IMR-90 (cell line): Measurements from ENCODE around the gene AJM1. TPM values are rescaled to one million over a fixed set of nuclear protein-coding genes. Genes with fewer than 3 reads are reported as not detected.

Source experiments
- ATAC-seq: fragments of 200-7000 bp; cut with Tn5 transposase; 2 replicates; pipeline ENCODE4 v1.9.1; 2020; ENCODE audit warnings: low read depth, mild to moderate bottlenecking, moderate library complexity
- BruUV-seq: library from RNA; stranded (reverse); fragments of 400-500 nt; replicated peaks from 2 replicates; lab custom pipeline; 2021; lab: Mats Ljungman, UMichigan
- CTCF ChIA-PET: fragments of 300-600 bp; formaldehyde crosslinking; extraction: SDS; loops from one replicate; lab custom pipeline; 2021; ENCODE audit warnings: antibody characterized with exemption; lab: Yijun Ruan, JAX
- POLR2A ChIA-PET: fragments of 300-600 bp; sonication (Branson Sonifier 250); formaldehyde crosslinking; loops from one replicate; lab custom pipeline; 2022; ENCODE audit warnings: antibody characterized with exemption; ENCODE audit not compliant: unreplicated experiment; lab: Charles Lee
- DNase-seq: peaks from one replicate; pipeline ENCODE4 v3.0.0; 2013
- H2AFZ ChIP-seq: replicated peaks from 2 replicates; pipeline ENCODE3; 2013; ENCODE audit warnings: low read length, mild to moderate bottlenecking; ENCODE audit not compliant: poor library complexity
- H2AK5ac ChIP-seq: 2 replicates; pipeline ENCODE4 v1.6.1; 2013; ENCODE audit warnings: low read depth, low read length, inconsistent platforms
- H2AK9ac ChIP-seq: replicated peaks from 2 replicates; pipeline ENCODE3; 2013; ENCODE audit warnings: mild to moderate bottlenecking, low read depth, low read length, moderate library complexity; ENCODE audit not compliant: poor library complexity
- H2BK120ac ChIP-seq: 2 replicates; pipeline ENCODE4 v1.6.1; 2013; ENCODE audit warnings: low read depth, low read length, inconsistent platforms
- H2BK15ac ChIP-seq: 3 replicates; pipeline ENCODE4 v1.6.1; 2013; ENCODE audit warnings: low read depth, low read length, inconsistent platforms
- H2BK20ac ChIP-seq: 2 replicates; pipeline ENCODE4 v1.6.1; 2013; ENCODE audit warnings: low read depth, mild to moderate bottlenecking, inconsistent platforms, low read length, moderate library complexity
- H2BK5ac ChIP-seq: 2 replicates; pipeline ENCODE4 v1.6.1; 2013; ENCODE audit warnings: mild to moderate bottlenecking, low read depth, low read length, inconsistent platforms; ENCODE audit not compliant: poor library complexity, severe bottlenecking
- H3K14ac ChIP-seq: replicated peaks from 2 replicates; pipeline ENCODE4 v1.6.1; 2013; ENCODE audit warnings: low read depth, low read length, inconsistent platforms
- H3K18ac ChIP-seq: 2 replicates; pipeline ENCODE4 v1.6.1; 2013; ENCODE audit warnings: low read depth, low read length, control low read depth
- H3K23ac ChIP-seq: 2 replicates; pipeline ENCODE4 v1.6.1; 2013; ENCODE audit warnings: low read depth, low read length, inconsistent platforms
- H3K27ac ChIP-seq: 2 replicates; pipeline ENCODE4 v1.5.1; 2013; ENCODE audit warnings: mild to moderate bottlenecking, control low read depth, low read length; ENCODE audit not compliant: insufficient read depth
- H3K27me3 ChIP-seq: 2 replicates; pipeline ENCODE4 v1.6.1; 2013; ENCODE audit warnings: low read length; ENCODE audit not compliant: control insufficient read depth, insufficient read depth
- H3K36me3 ChIP-seq: 2 replicates; pipeline ENCODE4 v1.6.1; 2013; ENCODE audit warnings: low read length, mixed read lengths; ENCODE audit not compliant: control insufficient read depth, insufficient read depth
- H3K4ac ChIP-seq: 2 replicates; pipeline ENCODE4 v1.6.1; 2013; ENCODE audit warnings: low read depth, low read length, inconsistent platforms
- H3K4me1 ChIP-seq: 2 replicates; pipeline ENCODE4 v1.6.1; 2013; ENCODE audit warnings: low read length, mixed read lengths; ENCODE audit not compliant: control insufficient read depth, insufficient read depth
- H3K4me2 ChIP-seq: 2 replicates; pipeline ENCODE4 v1.6.1; 2013; ENCODE audit warnings: low read depth, mild to moderate bottlenecking, control low read depth, low read length, moderate library complexity
- H3K4me3 ChIP-seq: 2 replicates; pipeline ENCODE4 v1.5.1; 2013; ENCODE audit warnings: low read depth, mild to moderate bottlenecking, control low read depth, low read length, moderate library complexity; ENCODE audit not compliant: insufficient read depth
- H3K56ac ChIP-seq: 2 replicates; pipeline ENCODE4 v1.6.1; 2013; ENCODE audit warnings: low read length, inconsistent platforms; ENCODE audit not compliant: insufficient read depth; ENCODE audit errors: extremely low read depth
- H3K79me1 ChIP-seq, 2 experiments: 2 replicates each; pipeline ENCODE4 v1.6.1; 2013; ENCODE audit warnings: low read length in 2 of 2, inconsistent platforms in 1 of 2, low read depth in 1 of 2
- H3K9ac ChIP-seq: 2 replicates; pipeline ENCODE4 v1.6.1; 2013; ENCODE audit warnings: low read depth, low read length, control low read depth
- H3K9me1 ChIP-seq: 2 replicates; pipeline ENCODE4 v1.6.1; 2013; ENCODE audit warnings: low read length, inconsistent platforms; ENCODE audit not compliant: insufficient read depth
- H3K9me3 ChIP-seq: 2 replicates; pipeline ENCODE4 v1.6.1; 2013; ENCODE audit warnings: low read length; ENCODE audit not compliant: control insufficient read depth, insufficient read depth
- H4K20me1 ChIP-seq: 2 replicates; pipeline ENCODE4 v1.6.1; 2013; ENCODE audit warnings: low read length, inconsistent platforms; ENCODE audit not compliant: insufficient read depth
- H4K5ac ChIP-seq: 2 replicates; pipeline ENCODE4 v1.6.1; 2013; ENCODE audit warnings: mild to moderate bottlenecking, low read depth, low read length, control low read depth
- H4K8ac ChIP-seq, 2 experiments: 2 replicates each; pipeline ENCODE4 v1.6.1; 2013; ENCODE audit warnings: low read depth in 2 of 2, low read length in 2 of 2, control low read depth in 1 of 2, inconsistent platforms in 1 of 2
- H4K91ac ChIP-seq: 2 replicates; pipeline ENCODE4 v1.6.1; 2013; ENCODE audit warnings: low read depth, low read length, inconsistent platforms; ENCODE audit not compliant: insufficient read depth
- BHLHE40 ChIP-seq: fragments of 150-350 bp; IDR thresholded peaks from 2 replicates; pipeline ENCODE4 v1.6.1; 2016; ENCODE audit warnings: mild to moderate bottlenecking, low read depth, low read length
- CEBPB ChIP-seq: IDR thresholded peaks from 2 replicates; pipeline ENCODE4 v1.6.1; 2012; ENCODE audit warnings: low read depth, low read length, improper control_type of control experiment
- CHD1 ChIP-seq: IDR thresholded peaks from 2 replicates; pipeline ENCODE4 v1.6.1; 2012; ENCODE audit warnings: low read depth, low read length, improper control_type of control experiment
- CTCF ChIP-seq: conservative IDR thresholded peaks from 2 replicates; pipeline ENCODE4 v1.5.1; 2012; ENCODE audit warnings: mild to moderate bottlenecking, low read depth, low read length, improper control_type of control experiment
- ELK1 ChIP-seq: fragments of 150-350 bp; IDR thresholded peaks from 2 replicates; pipeline ENCODE4 v1.6.1; 2016; ENCODE audit warnings: low read depth, mild to moderate bottlenecking, low read length, moderate library complexity, borderline replicate concordance
- FOS ChIP-seq: fragments of 150-350 bp; IDR thresholded peaks from 2 replicates; pipeline ENCODE4 v1.6.1; 2016; ENCODE audit warnings: low read depth, low read length
- MAFK ChIP-seq: IDR thresholded peaks from 2 replicates; pipeline ENCODE4 v1.6.1; 2012; ENCODE audit warnings: low read depth, low read length, improper control_type of control experiment
- MAZ ChIP-seq: IDR thresholded peaks from 2 replicates; pipeline ENCODE4 v1.6.1; 2012; ENCODE audit warnings: low read depth, mild to moderate bottlenecking, low read length, improper control_type of control experiment, moderate library complexity, borderline replicate concordance
- MXI1 ChIP-seq: IDR thresholded peaks from 2 replicates; pipeline ENCODE4 v1.6.1; 2012; ENCODE audit warnings: low read depth, mild to moderate bottlenecking, low read length, moderate library complexity, borderline replicate concordance
- NFE2L2 ChIP-seq: fragments of 150-350 bp; IDR thresholded peaks from 2 replicates; pipeline ENCODE4 v1.6.1; 2016; ENCODE audit warnings: low read depth, mild to moderate bottlenecking, low read length
- POLR2A ChIP-seq: IDR thresholded peaks from 2 replicates; pipeline ENCODE4 v1.6.1; 2012; ENCODE audit warnings: mild to moderate bottlenecking, low read depth, low read length
- RAD21 ChIP-seq: IDR thresholded peaks from 2 replicates; pipeline ENCODE4 v1.6.1; 2012; ENCODE audit warnings: low read length, improper control_type of control experiment
- RCOR1 ChIP-seq: IDR thresholded peaks from 2 replicates; pipeline ENCODE4 v1.6.1; 2012; ENCODE audit warnings: mild to moderate bottlenecking, low read length, improper control_type of control experiment; ENCODE audit not compliant: insufficient replicate concordance
- RFX5 ChIP-seq: IDR thresholded peaks from 2 replicates; pipeline ENCODE4 v1.8.0; 2012; ENCODE audit warnings: low read depth, mild to moderate bottlenecking, low read length, moderate library complexity
- SMC3 ChIP-seq: fragments of 150-350 bp; IDR thresholded peaks from 2 replicates; pipeline ENCODE4 v1.6.1; 2016; ENCODE audit warnings: low read depth, mild to moderate bottlenecking, antibody characterized with exemption, low read length, moderate library complexity
- USF2 ChIP-seq: fragments of 150-350 bp; IDR thresholded peaks from 2 replicates; pipeline ENCODE4 v1.6.1; 2017; ENCODE audit warnings: mild to moderate bottlenecking, antibody characterized with exemption, low read length, low read depth
- WGBS, 2 experiments: methylation state at CpG; one replicate each; pipeline versions ENCODE4 v1.1.5 to v1.1.7; 2013; ENCODE audit warnings: missing lambda C conversion rate in 2 of 2; ENCODE audit not compliant: insufficient read length in 1 of 2; ENCODE audit errors: extremely low coverage in 2 of 2; 5-methylcytosine and 5-hydroxymethylcytosine counted together
- dilution Hi-C: fragments of 300-500 bp; cut with HindIII; formaldehyde crosslinking; loops from one replicate; pipeline ENCODE4 v1.14.3; 2018; ENCODE audit warnings: low sequenced_read_pairs; ENCODE audit not compliant: unreplicated experiment
- in situ Hi-C: fragments of 300-500 bp; cut with MboI; formaldehyde crosslinking; loops from 3 replicates; pipeline ENCODE4 v1.14.3; 2019; ENCODE audit warnings: low sequenced_read_pairs, inconsistent platforms, mixed read lengths
- intact Hi-C: fragments of 100-400 bp; cut with micrococcal nuclease; formaldehyde crosslinking; loops from 2 replicates; pipeline ENCODE4 v1.10.0; 2022
- polyA plus RNA-seq, 3 experiments: library from polyadenylated mRNA; depleted of rRNA; stranded (reverse); fragments of >200 nt; gene quantifications; 2 replicates each; pipeline ENCODE4 v1.2.3, GENCODE V29; 2012; ENCODE audit warnings: low replicate concordance in 1 of 3
- total RNA-seq: library from RNA; depleted of rRNA; stranded (reverse); fragments of >200 nt; gene quantifications from 2 replicates; pipeline ENCODE4 v1.2.3, GENCODE V29; 2012

The AJM1 gene
- total and polyA plus RNA-seq, 2 of the 4 experiments (the other 2 are of a cell fraction) = 0.18 to 1.5 TPM

- WGBS, 2 experiments = 100% methylated on average over 4 of the region's 17 CpGs; no CpG with 5 or more reads in 1 of the 2 experiments
- Histone ChIP-seq H2BK20ac (no peak overlapping the region), H3K23ac (no peak overlapping the region), H3K36me3 (peaks cover 57% of the 10 kb centered on the region), H3K9me1 (no peaks in the 10 kb centered on the region), H3K9ac (no peak overlapping the region), H3K27ac (no peak overlapping the region), H3K4me1 (peaks cover under 1% of the 10 kb centered on the region; the same call in 1 of the 2 replicates), H3K56ac (no peak overlapping the region), H3K27me3 (no peaks in the 10 kb centered on the region), H3K9me3 (no peaks in the 10 kb centered on the region), H2AK9ac (no peak overlapping the region), H3K4me3 (no peak overlapping the region), H3K4me2 (no peak overlapping the region), H2BK15ac (no peak overlapping the region), H3K4ac (no peak overlapping the region), H3K14ac (no peak overlapping the region), H4K20me1 (peaks cover 9% of the 10 kb centered on the region), H4K8ac (no peak overlapping the region), H2AK5ac (no peak overlapping the region), H2BK120ac (no peak overlapping the region), H2BK5ac (no peak overlapping the region), H3K79me1 (peaks cover 5 to 16% of the 10 kb centered on the region in 2 experiments; a peak in 3 of 4 replicates), H3K18ac (no peak overlapping the region), H2AFZ (no peak overlapping the region), H4K91ac (no peak overlapping the region), H4K5ac (no peak overlapping the region)
- BruUV-seq = no TSS peak
- ATAC-seq = no peak
- POLR2A ChIA-PET = no interaction called here
- CTCF ChIA-PET = interaction anchor here (2.0 kb wide), 1 partner anchor 17 kb away, joined by 4 read pairs; no protein-coding TSS in a partner anchor
- DNase-seq = no peak
- intact Hi-C loops = no loop called here
- TF ChIP-seq CHD1 (no peak), RCOR1 (no peak), USF2 (no peak), RAD21 (no peak), FOS (no peak), CEBPB (no peak), MAZ (no peak), BHLHE40 (no peak), CTCF (no peak), RFX5 (no peak), NFE2L2 (no peak), POLR2A (no peak), MXI1 (no peak), MAFK (no peak), ELK1 (no peak), SMC3 (no peak)
- dilution Hi-C loops = no loop called here
- in situ Hi-C loops = no loop called here
Measured at GRCh38 chr9:136826188-136826541, 16.1 kb upstream of the AJM1 start.
